Skeletal muscle cell (primary cell): Measurements from ENCODE around the gene IPO4.

ENCODE experiments used
- DNase-seq: peaks from one replicate; pipeline ENCODE4 v3.0.0-alpha.2; 2010; ENCODE audit warnings: low read depth
- H3K4me3 ChIP-seq: 2 replicates; pipeline ENCODE4 v1.5.1; 2011; ENCODE audit warnings: low read depth, mild to moderate bottlenecking, control low read depth, low read length, moderate library complexity

Gene IPO4

DNA sequence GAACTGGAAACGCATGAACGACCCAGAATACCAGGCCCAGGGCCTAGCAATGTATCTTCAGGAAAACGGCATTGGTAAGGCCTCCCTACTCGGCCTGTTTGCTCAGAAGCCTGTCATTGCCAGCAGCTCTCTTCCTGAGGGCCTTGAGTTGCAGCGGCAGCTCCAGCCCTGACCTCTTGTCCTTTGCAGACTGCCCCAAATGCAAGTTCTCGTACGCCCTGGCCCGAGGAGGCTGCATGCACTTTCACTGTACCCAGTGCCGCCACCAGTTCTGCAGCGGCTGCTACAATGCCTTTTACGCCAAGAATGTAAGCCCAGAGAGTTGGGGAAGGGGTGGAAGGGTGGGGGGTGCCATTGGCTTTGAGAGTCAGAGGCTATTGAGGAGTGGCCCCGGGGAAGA is 31.3 kb downstream of the IPO4 start:
- no peak overlapping the region for H3K4me3 ChIP-seq
- DNase-seq: no peak

DNA sequence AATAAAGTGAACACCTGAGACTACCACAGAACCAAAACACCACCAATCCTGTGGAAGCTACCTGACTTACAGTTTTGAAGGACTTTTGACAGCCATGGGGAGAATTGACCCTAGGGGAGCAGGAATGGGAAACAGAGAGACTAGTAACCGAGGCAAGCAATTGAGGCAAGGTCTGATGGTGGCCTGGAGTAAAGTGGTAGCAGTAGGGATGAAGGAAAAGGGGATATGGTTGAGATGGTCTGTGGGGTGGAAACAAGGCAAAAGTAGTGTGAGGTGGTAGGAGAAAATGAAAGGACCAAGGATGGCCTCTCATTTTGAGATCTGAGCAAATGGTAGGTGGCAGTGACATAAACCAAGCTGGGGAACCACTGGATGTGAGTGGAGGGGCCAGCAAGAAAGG is 31.8 kb downstream of the IPO4 start:
- DNase-seq: no peak
- H3K4me3 ChIP-seq: no peak overlapping the region

- H3K4me3 ChIP-seq: no peak overlapping the region
- no peak for DNase-seq
Measured at GRCh38 chr14:24155100-24155499, 33.5 kb downstream of the IPO4 start.

- no peak overlapping the region for H3K4me3 ChIP-seq
- DNase-seq: no peak
Measured at GRCh38 chr14:24151404-24152080, 37.1 kb downstream of the IPO4 start.

GRCh38 chr14:24150993-24151392 is 37.6 kb downstream of the IPO4 start:
- no peak overlapping the region for H3K4me3 ChIP-seq

GRCh38 chr14:24150567-24150966 is 38.0 kb downstream of the IPO4 start:
- no peak overlapping the region for H3K4me3 ChIP-seq
- no peak for DNase-seq

More at GRCh38 chr14:24150993-24151392, 37.6 kb downstream of the IPO4 start:
- DNase-seq: no peak

- no peak overlapping the region for H3K4me3 ChIP-seq
- DNase-seq: no peak
Measured at GRCh38 chr14:24150061-24150460, 38.6 kb downstream of the IPO4 start.

DNA sequence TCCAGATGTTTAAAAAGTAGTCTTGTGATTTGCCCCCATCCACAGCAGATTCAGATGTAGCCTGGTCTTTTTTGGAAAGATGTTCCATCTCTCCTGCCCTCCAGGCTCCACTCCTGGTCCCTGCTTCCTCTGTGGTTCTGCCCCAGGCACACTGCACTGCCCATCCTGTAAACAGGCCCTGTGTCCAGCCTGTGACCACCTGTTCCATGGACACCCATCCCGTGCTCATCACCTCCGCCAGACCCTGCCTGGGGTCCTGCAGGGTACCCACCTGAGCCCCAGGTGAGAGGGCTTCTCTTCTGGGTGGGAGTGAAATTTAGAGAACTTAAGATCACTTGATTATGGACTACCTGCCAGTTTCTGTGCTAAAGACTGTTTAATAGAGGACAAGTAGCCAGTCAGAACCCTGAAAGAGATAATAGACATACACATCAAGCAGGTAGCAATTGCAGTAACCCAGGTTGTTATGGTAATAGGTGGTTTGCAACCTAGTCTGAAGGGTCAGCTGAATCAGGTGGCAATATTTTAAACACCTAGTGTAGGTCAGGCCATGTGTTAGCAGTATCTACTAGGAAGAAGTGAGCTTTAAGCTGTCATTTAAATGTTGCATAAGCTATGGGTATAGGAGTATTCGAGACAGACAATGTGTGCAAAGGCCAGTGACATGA is 39.2 kb downstream of the IPO4 start:
- DNase-seq: no peak
- no peak overlapping the region for H3K4me3 ChIP-seq

DNA sequence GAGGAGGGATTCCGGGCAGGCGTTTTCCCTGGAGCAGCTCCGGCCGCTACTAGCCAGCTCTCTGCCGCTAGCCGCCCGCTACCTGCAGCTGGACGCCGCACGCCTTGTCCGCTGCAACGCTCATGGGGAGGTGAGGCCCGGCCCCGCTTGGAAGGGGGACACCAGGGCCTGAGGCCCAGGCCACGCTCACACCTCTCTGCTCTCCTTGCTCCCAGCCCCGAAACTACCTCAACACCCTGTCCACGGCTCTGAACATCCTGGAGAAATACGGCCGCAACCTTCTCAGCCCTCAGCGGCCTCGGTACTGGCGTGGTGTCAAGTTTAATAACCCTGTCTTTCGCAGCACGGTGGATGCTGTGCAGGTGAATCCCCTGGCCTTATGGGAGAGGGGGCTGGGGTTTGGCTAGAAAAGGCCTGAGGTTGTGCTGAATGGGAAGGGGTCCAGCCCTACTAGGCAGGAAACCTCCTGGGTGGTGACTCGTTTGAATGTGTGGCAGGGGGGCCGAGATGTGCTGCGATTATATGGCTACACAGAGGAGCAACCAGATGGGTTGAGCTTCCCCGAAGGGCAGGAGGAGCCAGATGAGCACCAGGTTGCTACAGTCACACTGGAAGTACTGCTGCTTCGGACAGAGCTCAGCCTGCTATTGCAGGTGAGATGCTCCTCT is 40.7 kb downstream of the IPO4 start:
- no peak for DNase-seq
- peak overlapping the region; percentile 89 for H3K4me3 ChIP-seq

GRCh38 chr14:24146978-24147760 is 41.4 kb downstream of the IPO4 start, which contains the start of gene RNF31:
TSS of gene RNF31 (plus strand) at chr14:24147498. CDS start at chr14:24147699, 201 bp downstream.
- DNase-seq: peak; percentile 96
- H3K4me3 ChIP-seq: peak within 1 kb of the TSS; percentile 89

- peak within 1 kb of the TSS; percentile 89 for H3K4me3 ChIP-seq
- peak; percentile 94 for DNase-seq
Measured at GRCh38 chr14:24146453-24146977, 42.1 kb downstream of the IPO4 start, which contains the start of gene PSME2. TSS of gene PSME2 (minus strand) at chr14:24146610. CDS start at chr14:24146581, 29 bp downstream.

- DNase-seq: no peak
Measured at GRCh38 chr14:24145690-24146452, 42.7 kb downstream of the IPO4 start.

DNA sequence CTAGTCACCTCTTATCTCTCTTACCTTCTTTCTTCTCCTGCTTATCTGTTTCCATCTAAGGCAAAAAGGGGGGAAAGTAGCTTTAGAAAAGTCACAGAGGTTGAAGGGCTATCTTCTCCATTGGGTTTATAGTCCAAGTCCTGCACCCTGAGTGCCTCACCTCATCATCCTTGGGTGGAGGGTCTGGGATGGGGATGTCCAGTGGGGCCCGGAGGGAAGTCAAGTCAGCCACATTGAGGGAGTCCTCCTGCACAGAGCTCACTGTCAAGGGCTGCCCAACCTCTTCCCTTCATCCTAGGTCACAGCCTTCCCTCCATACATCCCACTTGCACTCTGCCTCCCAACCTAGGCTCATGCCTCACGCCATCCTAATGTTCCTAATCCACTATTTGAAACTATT is 43.4 kb downstream of the IPO4 start:
- peak overlapping the region; percentile 89 for H3K4me3 ChIP-seq

More at GRCh38 chr14:24145690-24146452, 42.7 kb downstream of the IPO4 start:
- H3K4me3 ChIP-seq: peak overlapping the region; percentile 89

DNA sequence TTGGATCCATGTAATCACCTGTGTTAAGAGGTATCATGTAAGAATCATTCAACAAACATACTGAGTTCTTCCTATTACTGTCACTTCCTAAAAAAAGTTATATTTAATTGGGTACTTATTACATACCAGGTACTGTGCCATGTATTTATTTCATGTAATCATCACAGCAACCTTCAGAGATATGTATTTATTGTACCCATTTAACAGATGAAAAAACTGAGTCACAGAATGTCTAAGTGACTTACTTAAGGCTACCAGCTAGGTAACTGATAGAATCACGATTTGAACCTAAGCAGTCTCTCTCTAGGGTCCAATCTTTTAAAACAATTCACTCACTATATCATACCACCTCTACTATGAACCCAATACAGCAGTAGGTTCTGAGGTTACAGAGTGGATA is 44.2 kb downstream of the IPO4 start:
- no peak overlapping the region for H3K4me3 ChIP-seq

More for the DNA sequence above, 43.4 kb downstream of the IPO4 start:
- DNase-seq: no peak

GRCh38 chr14:24143511-24143910 is 45.1 kb downstream of the IPO4 start:
- DNase-seq: no peak

More for the DNA sequence above, 44.2 kb downstream of the IPO4 start:
- DNase-seq: no peak

GRCh38 chr14:24141097-24141880 is 47.3 kb downstream of the IPO4 start, which contains the start of gene EMC9:
TSS of gene EMC9 (minus strand) at chr14:24141591. CDS start at chr14:24141304, 287 bp downstream.
- H3K4me3 ChIP-seq: peak within 1 kb of the TSS; percentile 81
- peak; percentile 98 for DNase-seq

More at GRCh38 chr14:24143511-24143910, 45.1 kb downstream of the IPO4 start:
- no peak overlapping the region for H3K4me3 ChIP-seq

- no peak for DNase-seq
- peak overlapping the region; percentile 81 for H3K4me3 ChIP-seq
Measured at GRCh38 chr14:24139272-24139934, 49.2 kb downstream of the IPO4 start.
